ENCODE data around the gene MRPL49.
"Not testable (repeated sequence)": the region's sequence is repeated elsewhere in the genome, so short reads cannot be mapped to it uniquely, and the experiment has no call there.

Gene MRPL49

GRCh38 chr11:65118891-65119669 is 3.0 kb upstream of the MRPL49 start:
- not testable (repeated sequence) for DNase-seq

GRCh38 chr11:65119670-65119995 is 2.5 kb upstream of the MRPL49 start:
- DNase-seq = no peak

DNA sequence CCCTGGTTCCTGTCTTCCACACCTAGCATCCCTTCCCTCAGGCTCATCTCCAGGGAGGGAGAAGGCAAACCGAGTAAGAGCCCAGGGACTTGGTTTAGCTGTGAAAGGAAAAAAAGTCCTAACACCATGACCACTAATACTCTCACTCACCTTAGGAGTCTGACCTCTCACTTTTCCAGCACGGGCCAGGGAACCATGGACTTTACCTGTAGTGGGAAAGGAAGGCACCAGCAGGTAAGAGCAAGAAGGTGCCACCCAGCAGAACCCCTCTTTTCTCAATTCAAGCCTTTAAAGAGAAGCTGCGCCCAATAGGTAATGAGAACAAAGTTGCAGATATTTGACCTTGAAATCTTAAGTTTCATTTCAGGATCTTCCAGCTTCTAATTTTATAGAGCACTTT is 1.3 kb upstream of the MRPL49 start:
- DNase-seq = no peak

- DNase-seq = no peak
These were observed 665 bp upstream of the MRPL49 start for GRCh38 chr11:65121447-65121864.

DNA sequence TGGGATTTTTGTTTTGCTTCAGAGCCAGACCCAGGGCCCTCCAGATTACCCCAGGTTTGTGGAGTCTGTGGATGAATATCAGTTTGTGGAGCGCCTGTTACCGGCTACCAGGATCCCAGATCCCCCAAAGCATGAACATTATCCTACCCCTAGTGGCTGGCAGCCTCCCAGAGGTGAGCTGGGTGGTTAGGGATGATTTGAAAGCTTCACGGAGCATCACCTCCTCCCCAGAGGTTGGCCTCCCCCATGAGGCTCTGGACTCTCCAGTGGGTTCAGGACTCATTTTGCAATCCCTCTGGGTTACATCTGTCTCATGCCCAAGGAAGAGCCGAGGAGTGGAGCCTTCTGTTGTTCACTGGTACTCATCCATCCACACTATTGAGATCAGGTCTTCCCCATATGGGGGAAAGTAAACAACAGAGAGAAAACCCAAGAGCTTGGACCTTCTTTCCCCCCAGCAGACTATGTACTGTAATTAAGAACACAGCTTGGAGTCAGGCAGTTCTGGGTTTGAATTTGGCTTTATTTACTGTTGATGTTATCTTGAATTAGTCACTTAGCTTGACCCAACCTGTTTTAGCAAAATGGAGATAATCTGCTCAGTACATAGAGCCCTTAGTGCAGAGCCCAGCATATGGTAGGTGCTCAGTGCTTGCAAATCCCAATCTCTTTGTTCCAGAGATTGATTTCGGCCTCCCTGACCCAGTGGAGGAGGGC is 2.5 kb downstream of the MRPL49 start:
- DNase-seq = no peak

DNA sequence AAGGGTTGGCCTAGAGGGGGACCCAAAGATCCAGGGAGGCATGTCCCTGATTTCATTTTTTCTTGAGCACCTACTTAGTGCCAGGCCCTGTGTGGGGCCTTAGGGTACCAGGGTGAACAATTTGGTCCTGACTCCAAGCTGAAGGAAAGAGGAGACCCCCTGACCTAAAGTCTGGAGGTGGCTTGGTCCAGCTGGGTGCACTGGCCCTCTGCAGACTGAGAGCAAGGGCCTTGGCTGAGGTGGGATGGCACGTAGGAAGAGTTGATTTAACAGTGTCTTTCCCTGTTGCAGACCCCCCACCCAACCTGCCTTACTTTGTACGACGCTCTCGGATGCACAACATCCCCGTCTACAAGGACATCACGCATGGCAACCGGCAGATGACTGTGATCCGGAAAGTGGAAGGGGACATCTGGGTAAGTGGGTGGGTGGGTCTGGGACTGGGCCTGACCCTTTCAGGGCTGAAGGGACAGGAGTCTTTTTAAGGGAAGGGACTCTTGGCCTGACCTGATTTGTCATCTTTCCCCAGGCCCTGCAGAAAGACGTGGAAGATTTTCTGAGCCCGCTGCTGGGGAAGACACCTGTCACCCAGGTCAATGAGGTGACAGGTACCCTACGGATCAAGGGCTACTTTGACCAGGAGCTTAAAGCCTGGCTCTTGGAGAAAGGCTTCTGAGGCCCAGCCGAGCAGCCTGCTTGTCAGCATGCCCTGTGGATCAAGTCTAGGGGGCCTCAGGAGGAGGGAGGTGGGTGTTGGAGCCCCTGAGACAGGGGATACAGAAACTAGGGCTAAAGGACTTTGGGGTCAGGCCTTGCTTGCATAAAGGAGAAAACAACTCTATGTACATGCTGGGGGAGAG is 3.3 kb downstream of the MRPL49 start:
- no peak for DNase-seq

GRCh38 chr11:65126624-65127274 is 4.6 kb downstream of the MRPL49 start:
- DNase-seq = no peak

DNA sequence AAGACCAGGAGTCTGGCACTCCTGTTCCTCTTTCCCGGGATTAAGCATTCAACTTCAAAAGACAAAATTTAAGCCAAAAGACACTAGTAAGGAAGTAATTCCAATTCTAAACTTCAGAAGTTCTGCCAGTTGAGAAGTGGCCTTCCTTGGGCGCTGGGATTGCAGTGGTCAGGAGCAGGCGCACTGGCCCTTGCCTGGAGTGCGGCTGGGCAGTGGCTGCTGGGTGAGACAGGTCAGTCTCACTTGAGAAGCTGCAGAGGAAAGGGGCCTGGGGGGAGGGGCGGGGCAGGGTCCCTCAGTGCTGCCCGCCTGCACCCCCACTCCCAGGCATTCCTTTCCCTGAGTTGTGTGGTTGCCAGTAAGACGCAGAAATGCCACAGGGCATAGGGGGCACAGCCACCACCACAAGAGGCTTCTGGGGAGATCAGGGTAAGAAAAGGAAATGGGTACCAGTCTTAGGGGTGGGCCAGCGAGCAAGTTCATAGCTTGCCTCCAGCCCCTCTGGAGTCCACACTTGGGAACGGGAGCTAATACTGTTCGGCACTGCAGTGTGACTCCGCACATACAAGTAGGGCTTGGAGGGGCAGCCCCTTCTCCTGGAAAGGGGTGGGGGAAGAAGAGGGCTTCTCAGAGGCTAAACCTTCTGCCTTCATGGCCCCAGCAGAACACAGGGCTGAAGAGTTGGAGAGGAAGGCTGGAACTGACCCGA is 5.5 kb downstream of the MRPL49 start:
- no peak for DNase-seq

GRCh38 chr11:65128182-65129145 is 6.3 kb downstream of the MRPL49 start:
- no peak for DNase-seq

GRCh38 chr11:65129649-65130441 is 7.7 kb downstream of the MRPL49 start:
- no peak for DNase-seq

DNA sequence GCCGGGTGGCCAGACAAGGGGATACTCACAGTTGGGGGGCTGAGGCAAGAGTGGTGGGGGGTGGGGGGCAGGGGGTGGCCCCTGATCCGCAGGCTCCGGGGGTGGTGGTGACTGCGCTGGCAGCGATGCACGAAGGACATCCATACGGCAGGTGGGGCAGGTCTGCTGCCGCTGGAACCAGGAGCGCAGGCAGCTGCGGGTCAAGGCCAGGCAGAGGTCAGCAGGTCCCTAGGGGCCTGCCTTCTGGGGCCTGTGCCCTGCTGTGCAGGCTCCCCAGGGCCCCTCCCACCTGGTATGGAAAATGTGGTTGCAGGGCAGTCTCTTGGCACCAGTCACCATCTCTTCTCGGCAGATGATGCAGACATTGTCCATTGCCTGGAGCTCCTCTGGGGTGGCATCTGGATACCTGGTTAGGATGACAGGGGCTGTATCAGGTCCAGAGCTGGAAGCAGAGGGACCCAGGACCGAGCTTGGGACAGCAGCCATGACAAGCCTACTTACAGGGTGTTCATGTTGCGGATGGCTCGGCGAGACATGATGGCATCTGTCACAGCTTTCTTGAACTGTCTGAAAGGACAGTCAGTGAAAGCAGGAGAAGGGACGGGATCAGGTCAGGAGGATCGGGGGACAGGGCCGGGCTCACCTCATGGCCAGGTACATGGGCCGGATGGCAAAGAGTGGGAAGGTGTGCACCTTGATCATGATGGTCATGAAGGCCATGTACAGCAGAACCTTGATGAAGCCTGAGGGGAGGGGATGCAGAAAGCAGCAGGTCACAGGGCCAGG is 8.7 kb downstream of the MRPL49 start:
- no peak for DNase-seq

- no peak for DNase-seq
These were observed 9.3 kb downstream of the MRPL49 start for GRCh38 chr11:65131417-65131776.

- DNase-seq = no peak
These were observed 9.7 kb downstream of the MRPL49 start for GRCh38 chr11:65131895-65132237.

DNA sequence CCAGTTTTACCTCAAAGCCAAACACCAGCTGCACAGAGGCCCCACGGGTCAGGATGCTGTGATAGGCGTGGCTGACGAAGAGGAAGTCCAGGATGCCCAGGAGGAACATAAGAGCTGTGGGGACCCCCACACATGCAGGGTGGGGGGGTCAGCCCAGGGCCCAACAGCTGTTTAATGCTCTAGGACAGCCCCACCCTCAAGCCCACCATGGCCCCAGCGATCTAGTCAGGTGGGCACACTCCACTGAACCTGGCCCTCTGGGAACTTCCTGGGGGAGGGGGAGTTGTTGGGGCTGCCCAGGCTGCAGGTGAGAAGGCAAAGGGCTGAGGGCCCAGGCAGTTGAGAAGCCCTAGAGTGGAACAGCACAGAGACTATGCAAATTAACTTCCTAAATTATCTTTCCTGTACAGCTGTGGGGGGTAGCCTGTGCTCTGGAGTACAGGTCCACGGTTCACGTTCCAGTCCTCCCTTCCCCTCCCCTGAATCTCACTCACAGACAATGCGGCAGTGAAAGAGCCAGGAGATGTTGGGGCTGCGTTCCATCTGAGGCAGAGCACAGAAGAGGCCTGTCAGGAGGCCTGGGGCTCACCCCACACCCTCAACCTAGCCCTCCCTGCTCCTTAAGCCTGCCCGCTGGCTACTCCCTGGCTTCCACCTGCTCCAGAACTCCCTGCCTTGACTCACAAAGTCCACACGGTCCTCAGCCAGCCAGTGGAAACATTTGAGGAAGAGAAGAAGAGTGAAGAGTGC is 10.3 kb downstream of the MRPL49 start:
- no peak for DNase-seq

DNA sequence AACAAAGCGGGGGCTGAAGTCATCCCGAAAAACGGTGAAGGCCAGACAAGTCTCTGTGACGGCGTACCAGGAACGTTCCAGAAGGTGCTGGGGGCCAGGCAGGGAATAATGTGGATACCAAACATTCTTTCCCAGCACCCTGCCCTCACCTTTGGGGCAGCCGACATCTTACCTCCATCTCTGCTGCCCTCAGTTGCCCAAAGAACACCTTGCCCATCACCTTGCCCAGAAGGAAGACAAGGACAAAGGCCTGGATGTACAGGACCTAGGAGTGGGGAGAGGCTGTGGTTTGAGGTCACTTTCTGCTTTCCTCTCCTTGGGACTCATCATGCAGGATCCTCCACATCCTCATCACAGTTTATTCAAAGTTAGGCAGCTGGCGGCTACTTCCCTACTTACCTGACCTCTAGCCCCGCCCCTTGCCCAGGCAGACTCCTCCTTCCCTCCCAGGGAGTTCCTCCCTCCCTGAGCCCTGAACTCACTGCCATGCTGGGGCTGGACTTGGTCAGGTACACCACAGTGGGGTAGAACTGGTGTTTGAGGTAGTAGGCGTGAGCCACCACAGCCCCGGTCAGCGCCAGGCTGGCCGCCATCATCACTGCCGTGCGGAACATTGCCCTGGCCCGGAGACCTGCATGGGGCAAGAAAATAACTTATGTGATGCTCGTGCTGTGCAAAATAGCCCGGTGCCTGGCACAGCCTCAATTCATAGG is 11.0 kb downstream of the MRPL49 start:
- no peak for DNase-seq

- DNase-seq = peak; percentile 77
These were observed 11.6 kb downstream of the MRPL49 start for GRCh38 chr11:65133724-65134123.

DNA sequence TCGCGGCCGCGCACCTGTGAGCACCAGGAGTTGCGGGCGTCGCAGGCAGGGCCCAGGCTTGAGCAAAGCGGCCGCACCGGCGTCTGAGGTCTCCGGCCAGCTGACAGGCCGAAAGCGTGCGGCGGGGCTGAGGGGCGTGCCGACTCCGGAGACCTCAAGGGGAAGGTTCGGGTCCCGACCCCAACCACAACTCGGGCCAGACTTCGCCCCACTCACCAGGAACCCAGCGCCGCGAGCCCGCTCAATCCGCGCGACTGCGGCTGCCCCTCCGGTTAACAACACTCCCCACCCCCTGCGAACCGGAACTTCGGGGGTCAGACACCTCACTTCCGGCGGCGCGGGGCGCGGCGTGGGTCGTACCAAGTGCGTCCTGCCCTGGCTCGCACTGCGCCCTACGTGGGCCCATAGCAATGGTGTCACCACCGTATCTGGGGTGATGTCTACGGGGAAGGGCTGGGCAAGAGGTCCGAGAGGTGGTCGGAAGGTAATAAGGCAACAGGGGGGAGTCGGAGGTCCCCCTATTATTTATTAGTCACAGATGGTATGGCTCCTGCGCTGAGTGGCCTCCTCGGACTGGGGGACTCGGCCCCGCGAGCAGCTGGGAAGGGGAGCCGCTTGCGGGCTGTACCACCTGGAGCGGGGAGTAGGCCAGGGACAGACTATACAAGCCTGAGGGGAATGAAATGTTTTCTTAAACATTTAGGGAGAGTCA is 12.3 kb downstream of the MRPL49 start, which contains the start of gene SYVN1:
TSS of gene SYVN1 (minus strand) at position 280 of the 712 bp plus-strand sequence. CDS start 918 bp downstream, outside the sequence.
- peak; percentile 94 for DNase-seq
